Heart left ventricle (tissue), 16 donors: ENCODE data around the gene TBC1D1. TPM values are rescaled to one million over a fixed set of nuclear protein-coding genes. Genes with fewer than 3 reads are reported as not detected.

Experiments
- ATAC-seq, 4 donors: fragments of 200-7000 bp; cut with Tn5 transposase; one replicate each; pipeline ENCODE4 v1.9.1; 2020 to 2022; ENCODE audit warnings: moderate library complexity in 4 of 4, mild to moderate bottlenecking in 3 of 4, moderate number of reproducible peaks in 1 of 4
- DNase-seq, 5 donors: peaks; one replicate each; pipeline ENCODE4 v3.0.0-alpha.2; 2020
- H3K27ac ChIP-seq, 12 donors: fragments of 200-600 bp; sonication (generic) in 4 of 12; one replicate each; pipeline versions ENCODE4 v1.5.0 to v1.8.0; 2016 to 2022; ENCODE audit warnings: mild to moderate bottlenecking in 2 of 12
- H3K27me3 ChIP-seq, 9 donors: fragments of 200-600 bp; sonication (generic) in 2 of 9; one replicate each; pipeline versions ENCODE4 v1.5.1 to v1.8.0; 2016 to 2022; ENCODE audit warnings: mild to moderate bottlenecking in 3 of 9
- H3K36me3 ChIP-seq, 9 donors: fragments of 200-600 bp; sonication (generic) in 2 of 9; one replicate each; pipeline versions ENCODE4 v1.5.0 to v1.8.0; 2018 to 2022; ENCODE audit warnings: mild to moderate bottlenecking in 2 of 9
- H3K4me1 ChIP-seq, 12 donors: fragments of 200-600 bp; sonication (generic) in 4 of 12; one replicate each; pipeline versions ENCODE4 v1.5.0 to v1.8.0; 2016 to 2022; ENCODE audit warnings: mild to moderate bottlenecking in 3 of 12
- H3K4me3 ChIP-seq, 12 donors: fragments of 200-600 bp; sonication (generic) in 4 of 12; one replicate each; pipeline versions ENCODE4 v1.5.0 to v1.8.0; 2017 to 2022; ENCODE audit warnings: mild to moderate bottlenecking in 9 of 12, moderate library complexity in 4 of 12
- H3K9me3 ChIP-seq, 12 donors: fragments of 200-600 bp; sonication (generic) in 4 of 12; one replicate each; pipeline versions ENCODE4 v1.5.0 to v1.8.0; 2016 to 2022; ENCODE audit warnings: mild to moderate bottlenecking in 1 of 12
- POLR2A ChIP-seq, 2 donors: fragments of 450-650 bp; IDR thresholded peaks; one replicate each; pipeline ENCODE4 v1.6.1; 2017; ENCODE audit warnings: antibody characterized with exemption in 2 of 2, mild to moderate bottlenecking in 2 of 2, moderate library complexity in 2 of 2
- WGBS, 4 donors: extraction: QIAGEN DNeasy Blood & Tissue Kit in 2 of 4; methylation state at CpG; one replicate each; pipeline versions ENCODE4 v1.1.5 to v1.1.7; 2013 to 2018; 5-methylcytosine and 5-hydroxymethylcytosine counted together
- intact Hi-C, 10 donors: fragments of 100-400 bp; cut with DNase I; formaldehyde crosslinking; loops; one replicate each; pipeline versions ENCODE4 v1.11.1 to v1.14.2; 2022
- polyA plus RNA-seq, 2 donors: library from polyadenylated mRNA; stranded (reverse); fragments of 200-250 nt; gene quantifications; one replicate each; pipeline ENCODE4 v1.2.3, GENCODE V29; 2013
- total RNA-seq, 9 donors: library from RNA; depleted of rRNA in 2 of 9; stranded (reverse); fragments of >200 nt in 2 of 9; fragmentation: NEBNext Ultra II Directional in 3 of 9; extraction: Animal tissue kit (Norgen Biotek cat#: 25700) in 3 of 9; gene quantifications; one replicate each; pipeline versions ENCODE4 v1.1.0 to v1.2.4, GENCODE V29; 2016 to 2023
- TF ChIP-seq, protein P1 (sequence below), 12 donors: fragments of 200-600 bp; sonication (generic) in 4 of 12; IDR thresholded peaks; one replicate each; pipeline versions ENCODE4 v1.5.0 to v1.8.0; 2018 to 2022; ENCODE audit warnings: antibody characterized with exemption in 12 of 12, mild to moderate bottlenecking in 5 of 12
- donor health status: ischemic (EF 13 %, LVEDD 7.1; RV severe dilation, severe dysfunction).
- donor health status: healthy with polysubstance abuse.
- donor health status: DM: no; HTN: yes; CAD: no.
- donor health status: DM: no; HTN: no; CAD: no.
- donor health status: ischemic (EF 25% LVEDD 6.9; RV normal size, moderate dysfunction).
- donor health status: ischemic (EF 25% LVEDD 5.7; RV mildly dilated, moderate dysfunction).
- donor health status: healthy.
- donor health status: DM: yes; HTN: yes; CAD: no.
- donor health status: ischemic (EF 35%, LVEDD 5.7; RV mildly dilated, moderate dysfunction).
- donor health status: nonischemic (EF 11% LVEDD 7.7; RV severe dilation, severe dysfunction).
- donor health status: DM: yes; HTN: yes; CAD: no.
- donor health status: PGD.
- donor health status: ischemic (EF 29% LVEDD 5.4; RV normal size, mild dysfunction).
- donor health status: nonischemic (EF 23%, LVEDD 6.1; RV moderate dilation, normal function).

TBC1D1 gene
- total and polyA plus RNA-seq, 11 donors: 81.7 to 269 (median 140) TPM

DNA sequence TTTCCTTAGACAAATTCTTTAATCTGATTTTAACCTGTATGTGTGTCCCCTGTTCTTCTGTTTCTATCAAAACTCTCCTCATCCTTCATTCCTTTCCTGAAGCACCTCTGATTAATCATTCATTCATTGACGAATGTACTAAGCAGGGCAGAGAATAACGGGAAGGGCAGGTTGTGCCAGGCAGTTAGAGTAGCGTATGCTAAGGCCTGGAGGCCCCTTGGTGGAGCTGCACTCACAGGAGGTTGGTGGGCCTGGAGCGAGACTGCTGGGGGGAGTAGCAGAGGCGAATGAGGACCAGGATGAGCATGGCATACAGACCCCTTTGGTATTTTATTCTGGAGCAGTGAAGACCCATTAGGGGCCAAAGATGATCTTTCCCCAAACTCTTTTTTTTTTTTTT is 91.9 kb downstream of the TBC1D1 start:
- ATAC-seq: peak in 3 of 4 donors; percentile 35 to 57 (median 38)
- peaks cover 0 to 71% (median 38%) of the 10 kb centered on the region in 12 donors for H3K4me1 ChIP-seq

DNA sequence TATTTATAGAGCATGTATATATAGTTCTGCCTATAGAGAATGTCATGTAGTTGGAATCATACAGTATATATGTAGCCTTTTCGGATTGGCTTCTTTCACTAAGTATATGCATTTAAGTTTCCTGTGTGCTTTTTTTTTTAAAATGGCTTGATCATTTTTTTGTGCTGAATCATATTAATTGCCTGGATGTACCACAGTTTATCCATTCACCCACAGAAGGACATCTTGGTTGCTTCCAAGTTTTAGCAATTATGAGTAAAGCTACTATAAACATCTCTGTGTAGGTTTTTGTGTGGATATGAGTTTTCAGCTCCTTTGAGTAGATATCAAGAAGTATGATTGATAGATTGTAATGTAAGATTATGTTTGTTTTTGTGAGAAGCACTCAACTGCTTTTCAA is 93.1 kb downstream of the TBC1D1 start:
- intact Hi-C loops: loop anchor here in 2 of 10 donors (5.0 to 10.0 kb wide), 2 partner anchors 51 to 53 kb away; no protein-coding TSS in a partner anchor
- no peaks in the 10 kb centered on the region for H3K27me3 ChIP-seq
- no peak for DNase-seq
- no peaks in the 10 kb centered on the region for H3K9me3 ChIP-seq
- peaks cover 0 to 72% (median 35%) of the 10 kb centered on the region in 12 donors for H3K4me1 ChIP-seq
- no peak overlapping the region for H3K4me3 ChIP-seq
- no peaks in the 10 kb centered on the region for H3K36me3 ChIP-seq
- peak overlapping the region in 1 of 12 donors; percentile 66 for H3K27ac ChIP-seq
- no peak for TF ChIP-seq POLR2A (IDR thresholded peaks at IDR 0.05)
- TF ChIP-seq, protein P1, sequence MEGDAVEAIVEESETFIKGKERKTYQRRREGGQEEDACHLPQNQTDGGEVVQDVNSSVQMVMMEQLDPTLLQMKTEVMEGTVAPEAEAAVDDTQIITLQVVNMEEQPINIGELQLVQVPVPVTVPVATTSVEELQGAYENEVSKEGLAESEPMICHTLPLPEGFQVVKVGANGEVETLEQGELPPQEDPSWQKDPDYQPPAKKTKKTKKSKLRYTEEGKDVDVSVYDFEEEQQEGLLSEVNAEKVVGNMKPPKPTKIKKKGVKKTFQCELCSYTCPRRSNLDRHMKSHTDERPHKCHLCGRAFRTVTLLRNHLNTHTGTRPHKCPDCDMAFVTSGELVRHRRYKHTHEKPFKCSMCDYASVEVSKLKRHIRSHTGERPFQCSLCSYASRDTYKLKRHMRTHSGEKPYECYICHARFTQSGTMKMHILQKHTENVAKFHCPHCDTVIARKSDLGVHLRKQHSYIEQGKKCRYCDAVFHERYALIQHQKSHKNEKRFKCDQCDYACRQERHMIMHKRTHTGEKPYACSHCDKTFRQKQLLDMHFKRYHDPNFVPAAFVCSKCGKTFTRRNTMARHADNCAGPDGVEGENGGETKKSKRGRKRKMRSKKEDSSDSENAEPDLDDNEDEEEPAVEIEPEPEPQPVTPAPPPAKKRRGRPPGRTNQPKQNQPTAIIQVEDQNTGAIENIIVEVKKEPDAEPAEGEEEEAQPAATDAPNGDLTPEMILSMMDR (IDR thresholded peaks at IDR 0.05): no peak
- 96 to 100% (median 99%) methylated on average over 1 of the region's 1 CpG for WGBS, 4 donors
- no peak for ATAC-seq

More for the DNA sequence above, 91.9 kb downstream of the TBC1D1 start:
- TF ChIP-seq POLR2A (IDR thresholded peaks at IDR 0.05): no peak
- TF ChIP-seq, protein P1 (IDR thresholded peaks at IDR 0.05): no peak
- no peaks in the 10 kb centered on the region for H3K27me3 ChIP-seq
- no peaks in the 10 kb centered on the region for H3K9me3 ChIP-seq
- no peak overlapping the region for H3K4me3 ChIP-seq
- H3K27ac ChIP-seq: peak overlapping the region in 9 of 12 donors; percentile 11 to 66 (median 54)
- no peaks in the 10 kb centered on the region for H3K36me3 ChIP-seq
- WGBS, 4 donors: 57 to 75% (median 67%) methylated on average over 5 of the region's 5 CpGs
- peak in 1 of 5 donors; percentile 38 for DNase-seq
- intact Hi-C loops: loop anchor here in 2 of 10 donors (5.0 to 10.0 kb wide), 2 partner anchors 52 to 55 kb away; no protein-coding TSS in a partner anchor

DNA sequence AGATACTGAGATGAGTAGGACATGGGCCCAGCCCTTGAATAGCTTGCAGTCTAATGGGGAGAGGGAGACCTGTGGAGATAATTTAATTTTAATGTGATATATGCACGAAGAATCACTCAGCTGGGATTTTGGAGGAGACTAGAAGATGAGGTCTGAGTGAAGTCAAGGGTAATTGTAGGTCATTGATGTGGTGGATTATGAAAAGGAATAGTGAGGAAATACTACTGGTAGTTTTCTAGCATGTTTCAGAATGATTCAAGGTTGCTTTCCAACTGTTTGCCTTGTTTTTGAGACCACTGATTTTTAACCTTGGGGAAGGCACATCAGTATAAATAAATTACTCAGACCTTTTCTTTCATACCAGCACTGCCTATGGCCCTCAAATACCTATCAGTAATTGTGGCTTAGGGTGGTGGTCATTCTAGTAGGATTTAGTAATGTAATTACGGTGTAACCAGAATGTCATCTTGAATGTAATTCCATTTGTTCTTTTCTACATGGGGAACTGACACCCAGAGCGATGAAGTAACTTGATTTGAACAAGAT is 94.9 kb downstream of the TBC1D1 start:
- intact Hi-C loops: loop anchor here in 4 of 10 donors (5.0 to 10.0 kb wide), 2 partner anchors 36 to 49 kb away; no protein-coding TSS in a partner anchor
- DNase-seq: no peak
- H3K36me3 ChIP-seq: no peaks in the 10 kb centered on the region
- no peak for TF ChIP-seq POLR2A (IDR thresholded peaks at IDR 0.05)
- TF ChIP-seq, protein P1 (IDR thresholded peaks at IDR 0.05): no peak
- peak overlapping the region in 3 of 12 donors; percentile 1 to 11 (median 3) for H3K27ac ChIP-seq
- WGBS, 4 donors: 62 to 84% (median 74%) methylated on average over 3 of the region's 3 CpGs
- H3K9me3 ChIP-seq: no peaks in the 10 kb centered on the region
- H3K4me3 ChIP-seq: no peak overlapping the region
- H3K27me3 ChIP-seq: no peaks in the 10 kb centered on the region
- H3K4me1 ChIP-seq: peaks cover 3 to 81% (median 52%) of the 10 kb centered on the region in 12 donors
- ATAC-seq: no peak

DNA sequence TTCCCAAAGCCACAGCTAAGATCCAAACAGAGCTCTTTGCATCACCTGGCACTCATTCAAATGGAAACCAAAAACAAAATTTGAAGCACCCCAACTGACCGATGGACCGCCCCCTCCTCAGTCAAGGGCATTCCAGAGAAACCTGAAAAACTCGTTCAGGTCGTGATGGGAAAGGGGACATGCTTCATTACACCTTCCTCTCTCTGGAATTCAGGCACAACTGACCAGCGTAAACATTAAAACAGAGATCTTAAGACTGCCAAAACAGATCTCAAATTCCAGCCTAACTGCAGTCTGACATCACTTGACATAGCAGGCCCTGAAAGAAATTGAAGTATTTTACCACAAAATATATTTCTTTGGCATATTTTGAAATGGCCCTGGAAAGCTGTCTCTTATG is 97.8 kb downstream of the TBC1D1 start:
- no peak for TF ChIP-seq POLR2A (IDR thresholded peaks at IDR 0.05)
- TF ChIP-seq, protein P1 (IDR thresholded peaks at IDR 0.05): no peak
- intact Hi-C loops: loop anchor here in 4 of 10 donors (5.0 to 10.0 kb wide), 2 partner anchors 34 to 46 kb away; no protein-coding TSS in a partner anchor
- 68 to 80% (median 76%) methylated on average over 5 of the region's 5 CpGs for WGBS, 4 donors
- ATAC-seq (no peak), DNase-seq (no peak)
- H3K4me1 ChIP-seq: peaks cover 3 to 74% (median 45%) of the 10 kb centered on the region in 12 donors
- no peak overlapping the region for H3K4me3 ChIP-seq
- peak overlapping the region in 9 of 12 donors; percentile 75 to 84 (median 81) for H3K27ac ChIP-seq
- no peaks in the 10 kb centered on the region for H3K9me3 ChIP-seq
- H3K36me3 ChIP-seq: no peaks in the 10 kb centered on the region
- no peaks in the 10 kb centered on the region for H3K27me3 ChIP-seq
